ENCODE data around the gene EIF4B.

DNA sequence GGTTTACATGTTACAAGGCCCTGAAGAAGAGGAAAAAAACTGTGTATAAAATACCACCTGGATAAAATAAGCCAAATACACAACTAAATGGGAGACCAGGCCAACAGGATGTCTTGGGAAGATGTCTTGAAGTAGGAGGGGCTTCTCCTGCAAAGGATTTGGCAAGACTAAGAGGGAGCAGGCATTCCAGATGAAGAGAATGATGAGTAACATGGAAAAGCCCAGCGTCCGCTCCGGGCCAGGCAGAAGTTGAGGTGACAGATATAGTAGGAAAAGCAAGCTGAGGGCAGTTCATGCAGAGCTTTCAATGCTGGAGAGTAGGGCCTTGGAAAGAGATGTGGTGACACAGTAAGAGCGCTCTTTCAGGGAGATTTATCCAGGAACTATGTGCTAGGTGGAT is 16.1 kb upstream of the EIF4B start:
- TF ChIP-seq, protein P1, sequence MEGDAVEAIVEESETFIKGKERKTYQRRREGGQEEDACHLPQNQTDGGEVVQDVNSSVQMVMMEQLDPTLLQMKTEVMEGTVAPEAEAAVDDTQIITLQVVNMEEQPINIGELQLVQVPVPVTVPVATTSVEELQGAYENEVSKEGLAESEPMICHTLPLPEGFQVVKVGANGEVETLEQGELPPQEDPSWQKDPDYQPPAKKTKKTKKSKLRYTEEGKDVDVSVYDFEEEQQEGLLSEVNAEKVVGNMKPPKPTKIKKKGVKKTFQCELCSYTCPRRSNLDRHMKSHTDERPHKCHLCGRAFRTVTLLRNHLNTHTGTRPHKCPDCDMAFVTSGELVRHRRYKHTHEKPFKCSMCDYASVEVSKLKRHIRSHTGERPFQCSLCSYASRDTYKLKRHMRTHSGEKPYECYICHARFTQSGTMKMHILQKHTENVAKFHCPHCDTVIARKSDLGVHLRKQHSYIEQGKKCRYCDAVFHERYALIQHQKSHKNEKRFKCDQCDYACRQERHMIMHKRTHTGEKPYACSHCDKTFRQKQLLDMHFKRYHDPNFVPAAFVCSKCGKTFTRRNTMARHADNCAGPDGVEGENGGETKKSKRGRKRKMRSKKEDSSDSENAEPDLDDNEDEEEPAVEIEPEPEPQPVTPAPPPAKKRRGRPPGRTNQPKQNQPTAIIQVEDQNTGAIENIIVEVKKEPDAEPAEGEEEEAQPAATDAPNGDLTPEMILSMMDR (conservative IDR thresholded peaks at IDR 0.05 in 1 of 2, IDR thresholded peaks at IDR 0.05 in 1 of 2; ENCODE audit: extremely low read depth in 1 of 2, insufficient read depth in 1 of 2, low read depth in 1 of 2, low read length in 2 of 2): no peak
- TF ChIP-seq EZH2 (IDR thresholded peaks at IDR 0.05; ENCODE audit: borderline replicate concordance, low read length): no peak

Data from mammary epithelial cell (primary cell).